B cell (primary cell): ENCODE results near the gene DGKZ. TPM values are rescaled to one million over a fixed set of nuclear protein-coding genes. Genes with fewer than 3 reads are reported as not detected.

ENCODE experiments used
- ATAC-seq: fragments of 200-7000 bp; cut with Tn5 transposase; one replicate; pipeline ENCODE4 v1.10.0; 2021; ENCODE audit warnings: low read depth, mild to moderate bottlenecking, moderate number of reproducible peaks, moderate library complexity
- CTCF ChIA-PET: fragments of 350-600 bp; sonication (Branson Sonifier 250); formaldehyde crosslinking; loops from one replicate; lab custom pipeline; 2021; ENCODE audit warnings: antibody characterized with exemption, inconsistent platforms; lab: Charles Lee
- POLR2A ChIA-PET: fragments of 350-600 bp; sonication (Branson Sonifier 250); formaldehyde crosslinking; loops from one replicate; lab custom pipeline; 2021; ENCODE audit warnings: antibody characterized with exemption; lab: Charles Lee
- DNase-seq: peaks from one replicate; pipeline ENCODE4 v3.0.0; 2013
- H2AFZ ChIP-seq: 2 replicates; pipeline ENCODE4 v1.6.1; 2012; ENCODE audit warnings: mild to moderate bottlenecking, low read depth, low read length; ENCODE audit not compliant: insufficient read depth, poor library complexity, severe bottlenecking
- H3K27ac ChIP-seq, 2 donors: 1 replicate in 1 of 2; 2 replicates in 1 of 2; pipeline ENCODE4 v1.5.1; 2012 to 2013; ENCODE audit warnings: low read length in 2 of 2, mild to moderate bottlenecking in 2 of 2, moderate library complexity in 1 of 2
- H3K27me3 ChIP-seq, 4 experiments: fragments of 200-600 bp in 1 of 4; sonication (generic) in 1 of 4; replicated peaks in 1 of 4; 1 replicate in 2 of 4; 2 replicates in 2 of 4; pipeline versions ENCODE4 v1.6.1 to v1.7.0; 2013 to 2016; ENCODE audit warnings: low read length in 3 of 4, mild to moderate bottlenecking in 2 of 4, mixed read lengths in 1 of 4, moderate library complexity in 1 of 4; ENCODE audit not compliant: insufficient read depth in 4 of 4, control insufficient read depth in 3 of 4; ENCODE audit errors: control extremely low read depth in 1 of 4
- H3K36me3 ChIP-seq, 2 experiments: replicated peaks in 1 of 2; 1 replicate in 1 of 2; 2 replicates in 1 of 2; pipeline versions ENCODE4 v1.6.1 to v1.7.1; 2013; ENCODE audit warnings: low read length in 1 of 2; ENCODE audit not compliant: insufficient read depth in 2 of 2, control insufficient read depth in 1 of 2; ENCODE audit errors: control extremely low read depth in 1 of 2, extremely low read depth in 1 of 2
- H3K4me1 ChIP-seq, 2 donors: fragments of 200-600 bp in 1 of 2; sonication (generic) in 1 of 2; 1 replicate in 1 of 2; 2 replicates in 1 of 2; pipeline versions ENCODE4 v1.5.1 to v1.6.1; 2013 to 2017; ENCODE audit warnings: low read length in 2 of 2; ENCODE audit not compliant: control insufficient read depth in 2 of 2, insufficient read depth in 2 of 2
- H3K4me2 ChIP-seq: replicated peaks from 2 replicates; pipeline ENCODE3; 2012; ENCODE audit warnings: mild to moderate bottlenecking, low read depth, low read length; ENCODE audit not compliant: poor library complexity, severe bottlenecking
- H3K4me3 ChIP-seq, 5 experiments: fragments of 200-600 bp in 1 of 5; sonication (generic) in 1 of 5; 1 replicate in 3 of 5; 2 replicates in 2 of 5; pipeline versions ENCODE4 v1.5.1 to v1.7.0; 2011 to 2016; ENCODE audit warnings: low read length in 4 of 5, mild to moderate bottlenecking in 4 of 5, low read depth in 2 of 5, control low read depth in 1 of 5, moderate library complexity in 1 of 5; ENCODE audit not compliant: insufficient read depth in 1 of 5; ENCODE audit errors: control extremely low read depth in 1 of 5, extremely low read depth in 1 of 5
- H3K79me2 ChIP-seq: fragments of 200-600 bp; sonication (generic); one replicate; pipeline ENCODE4 v1.6.0; 2016; ENCODE audit warnings: low read length; ENCODE audit not compliant: control insufficient read depth, insufficient read depth
- H3K9ac ChIP-seq: fragments of 200-600 bp; sonication (generic); 2 replicates; pipeline ENCODE4 v1.6.1; 2017; ENCODE audit warnings: mild to moderate bottlenecking, low read length, moderate library complexity
- H3K9me3 ChIP-seq, 3 donors: one replicate each; pipeline versions ENCODE4 v1.6.1 to v1.7.1; 2013; ENCODE audit warnings: low read length in 2 of 3; ENCODE audit not compliant: control insufficient read depth in 2 of 3, insufficient read depth in 1 of 3; ENCODE audit errors: control extremely low read depth in 1 of 3
- H4K20me1 ChIP-seq: 2 replicates; pipeline ENCODE4 v1.6.0; 2012; ENCODE audit warnings: mild to moderate bottlenecking, low read length; ENCODE audit not compliant: insufficient read depth, control insufficient read depth, poor library complexity, severe bottlenecking
- H3K27ac Mint-ChIP-seq: one replicate; pipeline ENCODE4 v1.8.0; 2021; ENCODE audit warnings: mixed read lengths
- H3K27me3 Mint-ChIP-seq: one replicate; pipeline ENCODE4 v1.8.0; 2021; ENCODE audit warnings: mixed read lengths
- H3K4me1 Mint-ChIP-seq: one replicate; pipeline ENCODE4 v1.8.0; 2021; ENCODE audit warnings: mixed read lengths
- H3K4me3 Mint-ChIP-seq: one replicate; pipeline ENCODE4 v1.8.0; 2021; ENCODE audit warnings: mixed read lengths
- H3K9me3 Mint-ChIP-seq: one replicate; pipeline ENCODE4 v1.8.0; 2022; ENCODE audit warnings: mixed read lengths; ENCODE audit not compliant: insufficient read depth
- CTCF ChIP-seq: fragments of 200-600 bp; IDR thresholded peaks from one replicate; pipeline ENCODE4 v1.8.0; 2022; ENCODE audit warnings: antibody characterized with exemption, mild to moderate bottlenecking
- EZH2 ChIP-seq: IDR thresholded peaks from 2 replicates; pipeline ENCODE4 v1.6.1; 2012; ENCODE audit warnings: borderline replicate concordance, low read depth, mild to moderate bottlenecking, moderate library complexity, low read length; ENCODE audit not compliant: insufficient read depth, poor library complexity, severe bottlenecking
- WGBS: methylation state at CpG from one replicate; pipeline ENCODE4 v1.1.5; 2013; ENCODE audit warnings: missing lambda C conversion rate; ENCODE audit not compliant: insufficient coverage; 5-methylcytosine and 5-hydroxymethylcytosine counted together
- intact Hi-C: fragments of 100-400 bp; cut with micrococcal nuclease; formaldehyde crosslinking; loops from one replicate; pipeline ENCODE4 v1.10.0; 2022
- polyA plus RNA-seq: library from polyadenylated mRNA; depleted of rRNA; stranded (reverse); fragments of >200 nt; gene quantifications from 2 replicates; pipeline ENCODE4 v1.2.3, GENCODE V29; 2012
- total RNA-seq, 2 donors: library from RNA; stranded (reverse); fragments of 120-200 nt in 1 of 2; gene quantifications; 1 replicate in 1 of 2; 2 replicates in 1 of 2; pipeline versions ENCODE4 v1.2.3 to v1.2.4, GENCODE V29; 2013 to 2022

DGKZ gene
- total and polyA plus RNA-seq, 2 donors (not counting 1 experiment from before 2014, with no cell fraction given), result 56.6 to 79.5 TPM

GRCh38 chr11:46414466-46414796 lies 67.2 kb downstream of the DGKZ start:
- Histone ChIP-seq H3K27ac (no peak overlapping the region), H3K9me3 (no peaks in the 10 kb centered on the region), H3K36me3 (peaks cover 2 to 62% of the 10 kb centered on the region in 2 experiments), H3K4me3 (no peak overlapping the region), H3K9ac (no peak overlapping the region), H3K4me2 (no peak overlapping the region), H2AFZ (no peak overlapping the region), H3K79me2 (no peaks in the 10 kb centered on the region), H4K20me1 (no peaks in the 10 kb centered on the region), H3K4me1 (no peaks in the 10 kb centered on the region), H3K27me3 (no peaks in the 10 kb centered on the region)
- H3K4me3 Mint-ChIP-seq, result no peak overlapping the region
- WGBS, result 100% methylated on average over 3 of the region's 5 CpGs
- ChIA-PET CTCF (no interaction called here), POLR2A (no interaction called here)
- H3K27ac Mint-ChIP-seq, result no peak overlapping the region
- TF ChIP-seq EZH2 (no peak), CTCF (no peak)
- no peaks in the 10 kb centered on the region for H3K4me1 Mint-ChIP-seq
- H3K9me3 Mint-ChIP-seq, result no peaks in the 10 kb centered on the region
- no peak for DNase-seq
- no peaks in the 10 kb centered on the region for H3K27me3 Mint-ChIP-seq
- intact Hi-C loops, result no loop called here
- no peak for ATAC-seq

- no peak overlapping the region for H3K4me3 Mint-ChIP-seq
- Histone ChIP-seq H2AFZ (no peak overlapping the region), H3K27ac (no peak overlapping the region), H3K4me1 (no peaks in the 10 kb centered on the region), H3K4me2 (no peak overlapping the region), H3K4me3 (no peak overlapping the region), H3K9me3 (no peaks in the 10 kb centered on the region), H3K9ac (no peak overlapping the region), H3K79me2 (no peaks in the 10 kb centered on the region), H3K27me3 (no peaks in the 10 kb centered on the region), H3K36me3 (peaks cover 2 to 58% of the 10 kb centered on the region in 2 experiments), H4K20me1 (no peaks in the 10 kb centered on the region)
- H3K9me3 Mint-ChIP-seq, result no peaks in the 10 kb centered on the region
- ATAC-seq (no peak), DNase-seq (no peak)
- intact Hi-C loops, result no loop called here
- no peak for TF ChIP-seq CTCF
- TF ChIP-seq EZH2, result no peak
- no peak overlapping the region for H3K27ac Mint-ChIP-seq
- H3K4me1 Mint-ChIP-seq, result no peaks in the 10 kb centered on the region
- POLR2A ChIA-PET, result no interaction called here
- CTCF ChIA-PET, result no interaction called here
- H3K27me3 Mint-ChIP-seq, result no peaks in the 10 kb centered on the region
- WGBS, result 63% methylated on average over 3 of the region's 3 CpGs
Measured at GRCh38 chr11:46414879-46415278, 67.6 kb downstream of the DGKZ start.
